GM19328 (cell line): ENCODE results near the gene RPRD1A.
"Not testable (repeated sequence)": the region's sequence is repeated elsewhere in the genome, so short reads cannot be mapped to it uniquely, and the experiment has no call there.

Source experiments
- ATAC-seq: cut with Tn5 transposase; IDR thresholded peaks from one replicate; pipeline ENCODE4 v1.9.1; 2021; ENCODE audit warnings: mild to moderate bottlenecking, moderate library complexity; ENCODE audit not compliant: unreplicated experiment

Gene RPRD1A

GRCh38 chr18:36067055-36067957 is at the start of gene RPRD1A:
TSS of gene RPRD1A (minus strand) at chr18:36067559. CDS start at chr18:36067404, 155 bp downstream.
- ATAC-seq, result peak; percentile 95

- ATAC-seq, result not testable (repeated sequence)
Measured at GRCh38 chr18:36116771-36117170, 49.4 kb upstream of the RPRD1A start.

GRCh38 chr18:36114738-36115137 is 47.4 kb upstream of the RPRD1A start:
- ATAC-seq, result no peak

GRCh38 chr18:36114251-36114650 is 46.9 kb upstream of the RPRD1A start:
- no peak for ATAC-seq

DNA sequence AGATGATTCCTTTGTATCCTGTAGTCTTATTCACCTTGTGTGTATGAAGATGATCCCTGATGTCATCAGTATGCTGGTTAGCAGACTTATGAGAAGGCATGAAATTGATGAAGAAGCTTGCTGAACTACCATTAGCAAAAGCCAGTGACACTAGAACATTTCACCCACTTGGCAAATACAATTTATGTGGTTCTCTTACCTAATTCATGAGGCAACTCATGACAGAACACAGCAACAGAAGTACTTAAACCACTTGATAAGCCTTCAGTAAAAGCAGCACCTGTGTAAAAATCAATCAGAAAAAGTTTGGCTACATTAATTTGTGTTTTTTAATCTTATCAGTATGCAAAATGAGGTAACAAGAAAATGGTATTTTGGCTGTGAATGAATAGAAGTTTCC is 44.9 kb upstream of the RPRD1A start:
- no peak for ATAC-seq

GRCh38 chr18:36109737-36110136 is 42.4 kb upstream of the RPRD1A start:
- no peak for ATAC-seq

GRCh38 chr18:36108601-36109000 is 41.2 kb upstream of the RPRD1A start:
- ATAC-seq, result no peak

- no peak for ATAC-seq
Measured at GRCh38 chr18:36108196-36108595, 40.8 kb upstream of the RPRD1A start.

- ATAC-seq, result no peak
Measured at GRCh38 chr18:36107477-36107876, 40.1 kb upstream of the RPRD1A start.

DNA sequence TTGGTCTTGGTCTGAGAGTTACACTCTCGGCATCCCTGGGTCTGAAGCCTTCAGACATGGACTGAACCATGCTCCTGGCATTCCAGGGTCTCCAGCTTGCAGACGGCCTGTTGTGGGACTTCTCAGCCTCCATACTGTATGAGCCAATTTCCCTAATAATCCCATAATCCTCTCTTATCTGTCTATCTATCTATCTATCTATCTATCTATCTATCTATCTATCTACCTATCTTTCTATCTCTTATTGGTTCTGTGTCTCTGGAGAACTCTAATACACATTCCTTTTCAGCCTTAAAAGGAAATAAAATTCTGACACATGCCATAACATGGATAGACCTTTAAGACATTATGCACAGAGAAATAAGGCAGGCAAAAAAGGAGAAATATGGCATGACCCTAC is 37.4 kb upstream of the RPRD1A start:
- no peak for ATAC-seq

DNA sequence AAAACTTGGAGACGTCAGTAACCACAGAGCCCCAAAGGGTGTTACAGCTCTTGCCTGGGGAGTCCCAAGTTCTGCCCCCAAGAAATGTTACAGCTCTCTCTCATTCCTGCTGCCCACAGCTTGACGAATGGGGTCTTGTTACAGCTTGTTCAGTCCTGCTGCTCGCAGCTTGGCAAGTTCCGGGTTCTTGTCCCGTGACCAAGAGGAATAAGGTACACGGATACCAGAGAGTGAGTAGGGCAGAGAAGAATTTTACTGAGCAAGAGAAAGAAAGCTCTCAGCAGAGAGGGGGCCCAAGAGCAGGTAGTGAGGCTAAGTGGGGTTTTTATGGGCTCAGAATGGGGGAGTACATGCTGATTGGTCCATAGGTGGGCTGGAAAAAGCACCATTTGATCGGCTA is 34.6 kb upstream of the RPRD1A start:
- ATAC-seq, result no peak

- ATAC-seq, result no peak
Measured at GRCh38 chr18:36099311-36099710, 32.0 kb upstream of the RPRD1A start.

DNA sequence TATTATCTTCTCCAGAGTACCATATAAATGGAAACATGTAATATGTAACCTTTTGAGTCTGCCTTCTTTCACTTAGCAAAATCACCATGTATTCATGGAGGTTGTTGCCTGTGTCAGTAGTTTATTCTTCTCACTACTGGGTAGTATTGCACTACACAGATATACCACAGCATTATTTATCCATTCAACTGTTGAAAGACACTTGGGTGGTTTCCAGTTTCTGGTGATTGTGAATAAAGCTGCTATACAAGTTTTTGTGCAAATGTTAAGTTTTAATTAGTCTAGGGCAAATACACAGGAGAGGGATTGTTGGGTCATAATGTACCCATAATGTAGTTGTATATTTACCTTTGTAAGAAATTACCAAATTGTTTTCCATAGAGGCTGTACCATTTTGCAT is 29.6 kb upstream of the RPRD1A start:
- ATAC-seq, result no peak

DNA sequence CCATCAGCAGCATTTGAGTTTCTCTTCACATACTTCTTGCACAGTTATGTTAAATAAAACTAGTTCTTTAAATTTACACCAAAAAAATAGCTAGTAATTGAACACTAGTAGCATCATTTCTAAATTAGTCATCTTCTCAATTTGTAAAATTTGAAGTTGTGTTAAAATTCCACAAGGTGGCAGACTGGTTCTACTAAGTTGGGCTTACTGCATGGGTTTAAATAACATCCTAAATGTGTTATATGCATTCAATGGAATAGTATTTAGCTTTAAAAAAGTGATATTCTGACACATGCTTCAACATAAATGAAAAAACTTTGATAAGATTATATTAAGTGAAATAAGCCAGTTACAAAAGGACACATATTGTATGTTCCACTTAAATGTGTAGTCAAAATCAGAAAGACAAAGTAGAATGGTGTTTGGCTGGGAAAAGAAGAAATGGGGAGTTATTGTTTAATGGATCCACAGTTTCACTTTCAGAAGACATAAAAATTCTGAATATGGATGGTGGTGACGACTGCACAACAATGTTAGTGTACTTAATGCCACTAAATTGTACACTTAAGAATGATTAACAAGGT is 28.7 kb upstream of the RPRD1A start:
- no peak for ATAC-seq

DNA sequence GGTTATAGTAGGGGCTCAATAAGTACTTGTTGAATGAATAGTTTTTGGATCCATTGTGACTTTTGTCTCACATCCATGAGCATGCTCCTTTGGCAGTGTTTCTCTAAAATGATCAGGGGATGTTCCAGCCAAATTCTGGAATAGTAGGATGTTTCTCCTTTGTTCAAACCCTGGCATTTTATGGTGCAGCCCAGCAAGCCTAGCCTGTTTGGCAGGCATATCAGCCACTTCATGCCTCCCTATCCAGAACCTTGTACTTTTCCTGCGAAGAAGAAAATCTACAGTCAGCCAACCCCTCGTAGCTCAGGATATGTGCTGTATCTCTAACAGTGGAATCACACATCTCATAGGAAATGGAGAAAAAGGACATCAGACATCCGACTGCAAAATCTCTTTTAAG is 27.1 kb upstream of the RPRD1A start:
- ATAC-seq, result no peak

DNA sequence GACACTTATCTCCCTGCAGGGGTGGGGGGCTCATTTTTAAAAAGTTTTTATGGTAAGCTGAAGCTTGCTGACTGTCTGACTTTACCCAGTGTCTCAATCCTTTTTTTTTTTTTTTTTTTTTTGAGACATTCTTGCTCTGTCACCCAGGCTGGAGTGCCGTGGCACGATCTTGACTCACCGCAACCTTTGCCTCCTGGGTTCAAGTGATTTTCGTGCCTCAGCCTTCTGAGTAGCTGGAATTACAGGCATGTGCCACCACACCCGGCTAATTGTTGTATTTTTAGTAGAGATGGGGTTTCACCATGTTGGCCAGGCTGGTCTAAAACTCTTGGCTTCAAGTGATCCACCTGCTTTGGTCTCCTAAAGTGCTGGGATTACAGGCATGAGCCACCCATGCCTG is 24.8 kb upstream of the RPRD1A start:
- not testable (repeated sequence) for ATAC-seq

GRCh38 chr18:36089001-36089400 is 21.6 kb upstream of the RPRD1A start:
- no peak for ATAC-seq

DNA sequence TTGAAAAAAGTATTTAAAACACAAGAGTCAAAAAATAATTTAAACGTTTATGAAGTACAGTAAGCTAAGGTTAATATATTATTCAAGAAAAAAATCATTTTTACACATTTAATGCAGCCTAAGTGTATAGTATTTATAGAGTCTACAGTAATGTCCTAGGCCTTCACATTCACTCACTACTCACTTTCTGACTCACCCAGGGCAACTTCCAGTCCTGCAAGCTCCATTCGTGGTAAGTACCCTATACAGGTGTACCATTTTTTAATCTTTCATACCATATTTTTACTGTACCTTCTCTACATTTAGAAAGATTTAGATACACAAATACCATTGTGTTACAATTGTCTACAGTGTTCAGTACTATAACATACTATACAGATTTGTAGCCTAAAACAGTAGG is 20.9 kb upstream of the RPRD1A start:
- no peak for ATAC-seq

- no peak for ATAC-seq
Measured at GRCh38 chr18:36086186-36086585, 18.8 kb upstream of the RPRD1A start.

- ATAC-seq, result no peak
Measured at GRCh38 chr18:36085195-36085594, 17.8 kb upstream of the RPRD1A start.

DNA sequence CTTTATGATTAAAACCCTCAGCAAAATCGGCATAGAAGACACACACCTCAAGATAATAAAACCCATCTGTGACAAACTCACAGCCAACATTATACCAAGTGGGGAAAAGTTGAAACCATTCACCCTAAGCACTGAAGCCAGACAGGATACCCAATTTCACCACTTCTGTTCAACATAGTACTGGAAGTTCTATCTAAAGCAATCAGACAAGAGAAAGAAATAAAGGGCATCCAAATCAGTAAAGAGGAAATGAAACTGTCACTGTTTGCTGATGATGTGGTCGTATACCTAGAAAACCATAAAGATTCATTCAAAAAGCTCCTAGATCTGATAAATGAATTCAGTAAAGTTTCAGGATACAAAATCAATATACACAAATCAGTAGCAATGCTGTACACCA is 16.4 kb upstream of the RPRD1A start:
- no peak for ATAC-seq

- not testable (repeated sequence) for ATAC-seq
Measured at GRCh38 chr18:36081118-36081517, 13.8 kb upstream of the RPRD1A start.
